Gastroesophageal sphincter (tissue), 4 donors: Measurements from ENCODE around the gene TEX26. TPM values are rescaled to one million over a fixed set of nuclear protein-coding genes. Genes with fewer than 3 reads are reported as not detected.
"Not testable (repeated sequence)": the region's sequence is repeated elsewhere in the genome, so short reads cannot be mapped to it uniquely, and the experiment has no call there.

Experiments
- ATAC-seq: fragments of 150-250 bp; one replicate; pipeline ENCODE4 v1.9.1; 2016; ENCODE audit warnings: mild to moderate bottlenecking, moderate library complexity
- H3K27ac ChIP-seq, 4 donors: fragments of 200-600 bp; sonication (generic) in 3 of 4; 1 replicate in 3 of 4; 2 replicates in 1 of 4; pipeline ENCODE4 v1.5.1; 2016 to 2019
- H3K27me3 ChIP-seq: fragments of 200-600 bp; sonication (generic); one replicate; pipeline ENCODE4 v1.5.1; 2019
- H3K36me3 ChIP-seq, 2 donors: fragments of 200-600 bp; sonication (generic); one replicate each; pipeline ENCODE4 v1.5.1; 2019; ENCODE audit warnings: control low read depth in 1 of 2
- H3K4me1 ChIP-seq, 3 donors: fragments of 200-600 bp; sonication (generic); 1 replicate in 2 of 3; 2 replicates in 1 of 3; pipeline ENCODE4 v1.5.1; 2016 to 2019; ENCODE audit warnings: control low read depth in 2 of 3
- H3K4me3 ChIP-seq, 2 donors: fragments of 200-600 bp; sonication (generic); one replicate each; pipeline ENCODE4 v1.5.1; 2019; ENCODE audit warnings: mild to moderate bottlenecking in 1 of 2, moderate library complexity in 1 of 2
- H3K9me3 ChIP-seq, 3 donors: fragments of 200-600 bp; sonication (generic); one replicate each; pipeline ENCODE4 v1.5.1; 2017 to 2019; ENCODE audit warnings: control low read depth in 2 of 3
- EP300 ChIP-seq: sonication (generic); formaldehyde crosslinking; IDR thresholded peaks from one replicate; pipeline ENCODE4 v1.6.1; 2017; ENCODE audit warnings: antibody characterized with exemption, mild to moderate bottlenecking
- POLR2A ChIP-seq, 2 donors: fragments of 450-650 bp; IDR thresholded peaks; one replicate each; pipeline ENCODE4 v1.6.1; 2017; ENCODE audit warnings: antibody characterized with exemption in 2 of 2, mild to moderate bottlenecking in 2 of 2, moderate library complexity in 1 of 2
- POLR2AphosphoS5 ChIP-seq: sonication (generic); formaldehyde crosslinking; IDR thresholded peaks from one replicate; pipeline ENCODE4 v1.6.1; 2017; ENCODE audit warnings: antibody characterized with exemption
- WGBS, 2 donors: methylation state at CpG; one replicate each; pipeline ENCODE4 v1.1.5; 2018; ENCODE audit warnings: low coverage in 1 of 2; 5-methylcytosine and 5-hydroxymethylcytosine counted together
- total RNA-seq, 4 donors: library from RNA; depleted of rRNA; stranded (reverse); fragments of >200 nt; gene quantifications; one replicate each; pipeline ENCODE4 v1.1.0, GENCODE V29; 2016
- TF ChIP-seq, protein P1 (sequence below), 4 experiments: fragments of 200-600 bp in 2 of 4; fragments of 450-650 bp in 2 of 4; sonication (generic) in 1 of 4; IDR thresholded peaks; one replicate each; pipeline ENCODE4 v1.5.1; 2017 to 2019; ENCODE audit warnings: antibody characterized with exemption in 4 of 4, mild to moderate bottlenecking in 2 of 4, moderate library complexity in 2 of 4

The TEX26 gene
- total RNA-seq, 4 donors from 2014 or later, result 0.27 to 1.7 TPM; not detected in 2

GRCh38 chr13:30926781-30927180 is 5.7 kb upstream of the TEX26 start:
- Histone ChIP-seq H3K4me3 (no peak overlapping the region), H3K27ac (no peak overlapping the region), H3K27me3 (no peaks in the 10 kb centered on the region), H3K36me3 (peaks cover 0 to 5% of the 10 kb centered on the region in 2 donors), H3K9me3 (no peaks in the 10 kb centered on the region), H3K4me1 (no peaks in the 10 kb centered on the region)
- TF ChIP-seq, protein P1, sequence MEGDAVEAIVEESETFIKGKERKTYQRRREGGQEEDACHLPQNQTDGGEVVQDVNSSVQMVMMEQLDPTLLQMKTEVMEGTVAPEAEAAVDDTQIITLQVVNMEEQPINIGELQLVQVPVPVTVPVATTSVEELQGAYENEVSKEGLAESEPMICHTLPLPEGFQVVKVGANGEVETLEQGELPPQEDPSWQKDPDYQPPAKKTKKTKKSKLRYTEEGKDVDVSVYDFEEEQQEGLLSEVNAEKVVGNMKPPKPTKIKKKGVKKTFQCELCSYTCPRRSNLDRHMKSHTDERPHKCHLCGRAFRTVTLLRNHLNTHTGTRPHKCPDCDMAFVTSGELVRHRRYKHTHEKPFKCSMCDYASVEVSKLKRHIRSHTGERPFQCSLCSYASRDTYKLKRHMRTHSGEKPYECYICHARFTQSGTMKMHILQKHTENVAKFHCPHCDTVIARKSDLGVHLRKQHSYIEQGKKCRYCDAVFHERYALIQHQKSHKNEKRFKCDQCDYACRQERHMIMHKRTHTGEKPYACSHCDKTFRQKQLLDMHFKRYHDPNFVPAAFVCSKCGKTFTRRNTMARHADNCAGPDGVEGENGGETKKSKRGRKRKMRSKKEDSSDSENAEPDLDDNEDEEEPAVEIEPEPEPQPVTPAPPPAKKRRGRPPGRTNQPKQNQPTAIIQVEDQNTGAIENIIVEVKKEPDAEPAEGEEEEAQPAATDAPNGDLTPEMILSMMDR (IDR thresholded peaks at IDR 0.05), result no peak
- TF ChIP-seq POLR2A (IDR thresholded peaks at IDR 0.05), result no peak
- no peak for TF ChIP-seq POLR2AphosphoS5
- TF ChIP-seq EP300, result no peak
- 89 to 100% methylated on average over 3 of the region's 3 CpGs for WGBS, 2 donors
- no peak for ATAC-seq

GRCh38 chr13:30927188-30927587 is 5.3 kb upstream of the TEX26 start:
- H3K4me3 ChIP-seq, H3K27ac ChIP-seq, H3K4me1 ChIP-seq, H3K36me3 ChIP-seq, H3K9me3 ChIP-seq, H3K27me3 ChIP-seq, ATAC-seq: not testable (repeated sequence)
- 71 to 77% methylated on average over 3 of the region's 3 CpGs for WGBS, 2 donors

GRCh38 chr13:30927595-30927994 is 4.9 kb upstream of the TEX26 start:
- Histone ChIP-seq H3K36me3 (peaks cover 0 to under 1% of the 10 kb centered on the region in 2 donors), H3K4me1 (peaks cover 0 to 4% (median 0%) of the 10 kb centered on the region in 3 donors), H3K4me3 (no peak overlapping the region), H3K27ac (no peak overlapping the region), H3K27me3 (peaks cover 5% of the 10 kb centered on the region), H3K9me3 (no peaks in the 10 kb centered on the region)
- TF ChIP-seq POLR2AphosphoS5, result no peak
- TF ChIP-seq POLR2A (IDR thresholded peaks at IDR 0.05), result no peak
- TF ChIP-seq EP300, result no peak
- TF ChIP-seq, protein P1 (IDR thresholded peaks at IDR 0.05), result no peak
- 100% methylated on average over 1 of the region's 1 CpG for WGBS, 2 donors
- ATAC-seq, result no peak

- H3K36me3 ChIP-seq, result no peaks in the 10 kb centered on the region
- WGBS, 2 donors, result 82 to 96% methylated on average over 5 of the region's 5 CpGs
- TF ChIP-seq POLR2A (IDR thresholded peaks at IDR 0.05) (no peak), POLR2AphosphoS5 (no peak), EP300 (no peak)
- TF ChIP-seq, protein P1 (IDR thresholded peaks at IDR 0.05), result no peak
- H3K4me3 ChIP-seq, result no peak overlapping the region
- no peak overlapping the region for H3K27ac ChIP-seq
- H3K9me3 ChIP-seq, result no peaks in the 10 kb centered on the region
- no peak for ATAC-seq
- peaks cover 11% of the 10 kb centered on the region for H3K27me3 ChIP-seq
- peaks cover 0 to 15% (median 0%) of the 10 kb centered on the region in 3 donors for H3K4me1 ChIP-seq
These were observed 3.5 kb upstream of the TEX26 start for GRCh38 chr13:30928978-30929377.

- no peak for ATAC-seq
- Histone ChIP-seq H3K27ac (no peak overlapping the region), H3K36me3 (no peaks in the 10 kb centered on the region), H3K27me3 (peaks cover 21% of the 10 kb centered on the region), H3K4me3 (no peak overlapping the region), H3K4me1 (peaks cover 0 to 15% (median 0%) of the 10 kb centered on the region in 3 donors), H3K9me3 (peaks cover 0 to 8% (median 0%) of the 10 kb centered on the region in 3 donors)
- no peak for TF ChIP-seq EP300
- WGBS, 2 donors, result 75 to 81% methylated on average over 3 of the region's 3 CpGs
These were observed 856 bp downstream of the TEX26 start for GRCh38 chr13:30933354-30933670.

DNA sequence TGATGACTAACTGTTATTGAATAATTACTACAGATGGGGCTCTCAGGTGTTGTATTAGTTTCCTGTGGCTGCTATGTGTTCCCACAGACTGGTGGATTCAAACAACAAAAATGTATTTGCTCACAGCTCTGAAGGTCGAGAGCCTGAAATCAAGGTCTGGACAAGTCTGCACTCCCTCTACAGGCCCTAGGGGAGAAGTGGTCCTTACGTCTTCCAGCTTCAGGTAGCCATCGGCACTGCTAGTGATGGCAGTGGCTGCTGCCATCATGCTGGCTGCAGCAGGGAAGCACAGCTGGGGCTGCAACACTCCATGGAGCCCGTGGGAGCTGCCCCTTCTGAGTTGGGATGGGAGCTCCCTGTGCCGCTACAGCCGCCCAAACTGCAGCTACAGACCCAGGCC is 1.9 kb downstream of the TEX26 start:
- peaks cover 0 to 15% (median 0%) of the 10 kb centered on the region in 3 donors for H3K4me1 ChIP-seq
- no peak overlapping the region for H3K27ac ChIP-seq
- ATAC-seq, result no peak
- TF ChIP-seq, protein P1 (IDR thresholded peaks at IDR 0.05), result no peak
- TF ChIP-seq POLR2AphosphoS5 (no peak), POLR2A (IDR thresholded peaks at IDR 0.05) (no peak), EP300 (no peak)
- WGBS, 2 donors, result 92% methylated on average over 2 of the region's 6 CpGs; no CpG with 5 or more reads in 1 of the 2 donors
- H3K27me3 ChIP-seq, result peaks cover 21% of the 10 kb centered on the region
- no peaks in the 10 kb centered on the region for H3K36me3 ChIP-seq
- no peak overlapping the region for H3K4me3 ChIP-seq
- H3K9me3 ChIP-seq, result peaks cover 0 to 12% (median 0%) of the 10 kb centered on the region in 3 donors
